Adrenal gland (tissue), 12 donors: ENCODE measurements around the gene ZWINT. TPM values are rescaled to one million over a fixed set of nuclear protein-coding genes. Genes with fewer than 3 reads are reported as not detected.

ENCODE experiments used
- DNase-seq, 7 donors: peaks; one replicate each; pipeline ENCODE4 v3.0.0-alpha.2; 2019 to 2020
- H3K27ac ChIP-seq, 5 donors: fragments of 200-600 bp; sonication (generic) in 4 of 5; 1 replicate in 3 of 5; 2 replicates in 2 of 5; pipeline versions ENCODE4 v1.5.1 to v1.8.0; 2016 to 2020; ENCODE audit warnings: mild to moderate bottlenecking in 1 of 5
- H3K27me3 ChIP-seq: fragments of 200-600 bp; 2 replicates; pipeline ENCODE4 v1.8.0; 2021
- H3K36me3 ChIP-seq, 2 donors: fragments of 200-600 bp; replicated peaks in 1 of 2; 1 replicate in 1 of 2; 2 replicates in 1 of 2; pipeline versions ENCODE4 v1.5.1 to v1.8.0; 2018 to 2022
- H3K4me1 ChIP-seq, 2 donors: fragments of 200-600 bp; replicated peaks in 1 of 2; 1 replicate in 1 of 2; 2 replicates in 1 of 2; pipeline versions ENCODE4 v1.5.1 to v1.8.0; 2018 to 2021
- H3K4me3 ChIP-seq, 4 donors: fragments of 200-600 bp; sonication (generic) in 3 of 4; one replicate each; pipeline ENCODE4 v1.5.1; 2016 to 2018
- H3K9me3 ChIP-seq, 3 donors: fragments of 200-600 bp; sonication (generic) in 1 of 3; replicated peaks in 1 of 3; 1 replicate in 2 of 3; 2 replicates in 1 of 3; pipeline versions ENCODE4 v1.5.1 to v1.8.0; 2016 to 2021
- POLR2A ChIP-seq, 2 donors: fragments of 450-650 bp; IDR thresholded peaks; one replicate each; pipeline ENCODE4 v1.6.1; 2017; ENCODE audit warnings: antibody characterized with exemption in 2 of 2, mild to moderate bottlenecking in 2 of 2, moderate library complexity in 1 of 2
- WGBS, 4 donors: extraction: QIAGEN DNeasy Blood & Tissue Kit in 2 of 4; methylation state at CpG; one replicate each; pipeline versions ENCODE4 v1.1.5 to v1.1.7; 2013 to 2017; 5-methylcytosine and 5-hydroxymethylcytosine counted together
- intact Hi-C, 2 donors: fragments of 100-400 bp; cut with DNase I; formaldehyde crosslinking; loops; one replicate each; pipeline versions ENCODE4 v1.14.1 to v1.15.0; 2022 to 2023
- polyA plus RNA-seq, 3 donors: library from polyadenylated mRNA; stranded (reverse); fragments of 200-250 nt in 2 of 3; fragments of 350-450 nt in 1 of 3; fragmentation: Illumina TruSeq in 1 of 3; extraction: RNeasy Lipid Tissue Mini Kit (QIAGEN cat#74804) in 1 of 3; gene quantifications; one replicate each; pipeline ENCODE4 v1.2.3, GENCODE V29; 2013 to 2014
- total RNA-seq, 9 donors: library from RNA; depleted of rRNA in 4 of 9; stranded (reverse); fragments of >200 nt in 4 of 9; fragments of 120-200 nt in 1 of 9; fragmentation: NEBNext Ultra II Directional in 1 of 9; extraction: Animal tissue kit (Norgen Biotek cat#: 25700) in 1 of 9; gene quantifications; one replicate each; pipeline versions ENCODE4 v1.1.0 to v1.2.4, GENCODE V29; 2013 to 2023
- TF ChIP-seq, protein P1 (sequence below), 6 experiments: fragments of 450-650 bp in 4 of 6; fragments of 200-600 bp in 2 of 6; sonication (generic) in 1 of 6; IDR thresholded peaks; 1 replicate in 5 of 6; 2 replicates in 1 of 6; pipeline versions ENCODE4 v1.5.1 to v1.8.0; 2016 to 2021; ENCODE audit warnings: antibody characterized with exemption in 6 of 6, mild to moderate bottlenecking in 2 of 6, moderate library complexity in 1 of 6
- donor health status: healthy with polysubstance abuse.
- donor health status: Bipolar disorder and iron deficiency.
- donor health status: DM: yes; HTN: yes; CAD: no.
- donor health status: DM: no; HTN: no; CAD: no.
- donor health status: DM: no; HTN: no; CAD: no.
- donor health status: DM: yes; HTN: yes; CAD: no.

ZWINT gene
- total and polyA plus RNA-seq, 12 donors = 2.6 to 34.1 (median 4.0) TPM

GRCh38 chr10:56360583-56360966 lies 484 bp downstream of the ZWINT start:
- TF ChIP-seq, protein P1, sequence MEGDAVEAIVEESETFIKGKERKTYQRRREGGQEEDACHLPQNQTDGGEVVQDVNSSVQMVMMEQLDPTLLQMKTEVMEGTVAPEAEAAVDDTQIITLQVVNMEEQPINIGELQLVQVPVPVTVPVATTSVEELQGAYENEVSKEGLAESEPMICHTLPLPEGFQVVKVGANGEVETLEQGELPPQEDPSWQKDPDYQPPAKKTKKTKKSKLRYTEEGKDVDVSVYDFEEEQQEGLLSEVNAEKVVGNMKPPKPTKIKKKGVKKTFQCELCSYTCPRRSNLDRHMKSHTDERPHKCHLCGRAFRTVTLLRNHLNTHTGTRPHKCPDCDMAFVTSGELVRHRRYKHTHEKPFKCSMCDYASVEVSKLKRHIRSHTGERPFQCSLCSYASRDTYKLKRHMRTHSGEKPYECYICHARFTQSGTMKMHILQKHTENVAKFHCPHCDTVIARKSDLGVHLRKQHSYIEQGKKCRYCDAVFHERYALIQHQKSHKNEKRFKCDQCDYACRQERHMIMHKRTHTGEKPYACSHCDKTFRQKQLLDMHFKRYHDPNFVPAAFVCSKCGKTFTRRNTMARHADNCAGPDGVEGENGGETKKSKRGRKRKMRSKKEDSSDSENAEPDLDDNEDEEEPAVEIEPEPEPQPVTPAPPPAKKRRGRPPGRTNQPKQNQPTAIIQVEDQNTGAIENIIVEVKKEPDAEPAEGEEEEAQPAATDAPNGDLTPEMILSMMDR (IDR thresholded peaks at IDR 0.05) = no peak
- TF ChIP-seq POLR2A (IDR thresholded peaks at IDR 0.05) = no peak
- WGBS, 4 donors = 3 to 9% (median 7%) methylated on average over 6 of the region's 6 CpGs
- no peak for DNase-seq
- Histone ChIP-seq H3K27me3 (no peaks in the 10 kb centered on the region), H3K4me1 (peaks cover 4 to 7% of the 10 kb centered on the region in 2 donors), H3K27ac (no peak overlapping the region), H3K9me3 (no peaks in the 10 kb centered on the region), H3K4me3 (peak overlapping the region in 2 of 4 donors; percentile 55 to 70), H3K36me3 (no peaks in the 10 kb centered on the region)
- intact Hi-C loops = no loop called here

DNA sequence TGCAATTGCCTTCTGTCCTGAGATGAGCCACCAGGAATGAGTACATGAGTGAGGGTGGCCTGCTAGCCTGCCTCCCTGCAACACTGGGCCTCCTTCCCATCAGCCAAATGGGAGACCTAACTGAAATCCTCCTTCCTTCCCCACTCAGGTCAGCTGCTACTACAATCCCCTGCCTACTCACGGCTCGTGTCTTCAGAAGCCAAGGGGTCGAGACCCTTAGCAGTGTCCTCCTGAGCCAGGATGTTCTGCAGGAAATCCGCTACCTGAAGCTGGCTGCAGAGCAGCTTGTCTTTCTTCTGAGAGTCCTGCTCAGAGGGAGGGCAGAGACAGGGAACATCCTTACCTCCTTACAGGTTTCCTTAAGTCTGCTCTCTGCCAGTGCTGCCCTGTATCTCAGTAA lies 1.2 kb downstream of the ZWINT start:
- intact Hi-C loops = no loop called here
- TF ChIP-seq, protein P1 (IDR thresholded peaks at IDR 0.05) = no peak
- no peak for TF ChIP-seq POLR2A (IDR thresholded peaks at IDR 0.05)
- Histone ChIP-seq H3K27me3 (no peaks in the 10 kb centered on the region), H3K36me3 (no peaks in the 10 kb centered on the region), H3K4me3 (no peak overlapping the region), H3K9me3 (no peaks in the 10 kb centered on the region), H3K27ac (no peak overlapping the region), H3K4me1 (peaks cover 4 to 7% of the 10 kb centered on the region in 2 donors)
- no peak for DNase-seq
- 88 to 95% (median 89%) methylated on average over 3 to 4 of the region's 4 CpGs for WGBS, 4 donors

DNA sequence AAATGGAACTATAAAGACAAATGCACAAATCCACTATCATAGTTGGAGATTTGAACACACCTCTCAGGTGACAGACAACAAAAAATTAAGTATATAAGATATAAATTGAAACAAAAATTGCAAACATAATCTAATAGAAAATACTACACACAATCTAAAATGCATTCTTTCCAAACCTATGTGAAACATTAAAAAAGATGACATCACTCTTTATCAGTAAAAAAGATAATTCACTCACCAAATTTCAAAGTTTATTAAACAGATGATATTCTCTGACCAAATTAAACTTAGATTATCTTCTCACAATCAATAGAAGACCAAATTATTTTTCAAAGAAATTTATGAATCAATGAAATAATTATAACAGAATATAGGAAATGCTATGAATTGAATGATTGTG lies 4.0 kb downstream of the ZWINT start:
- Histone ChIP-seq H3K36me3 (no peaks in the 10 kb centered on the region), H3K9me3 (no peaks in the 10 kb centered on the region), H3K27ac (no peak overlapping the region), H3K4me3 (no peak overlapping the region), H3K4me1 (peaks cover 4 to 7% of the 10 kb centered on the region in 2 donors), H3K27me3 (no peaks in the 10 kb centered on the region)
- TF ChIP-seq, protein P1 (IDR thresholded peaks at IDR 0.05) = no peak
- no peak for TF ChIP-seq POLR2A (IDR thresholded peaks at IDR 0.05)
- intact Hi-C loops = no loop called here
- DNase-seq = no peak

GRCh38 chr10:56351909-56352630 lies 9.0 kb downstream of the ZWINT start:
- intact Hi-C loops = no loop called here
- Histone ChIP-seq H3K4me1 (no peaks in the 10 kb centered on the region), H3K27ac (no peak overlapping the region), H3K36me3 (no peaks in the 10 kb centered on the region), H3K27me3 (no peaks in the 10 kb centered on the region), H3K4me3 (no peak overlapping the region), H3K9me3 (no peaks in the 10 kb centered on the region)
- WGBS, 4 donors = 89 to 97% (median 95%) methylated on average over 17 to 20 of the region's 20 CpGs
- TF ChIP-seq, protein P1 (IDR thresholded peaks at IDR 0.05) = no peak
- TF ChIP-seq POLR2A (IDR thresholded peaks at IDR 0.05) = no peak
- no peak for DNase-seq
